Measurements from ENCODE around the gene KAZN. TPM values are rescaled to one million over a fixed set of nuclear protein-coding genes. Genes with fewer than 3 reads are reported as not detected.
A peak's percentile ranks its signal among the peaks of the same experiment; 100 is the strongest.

The KAZN gene
- total RNA-seq, 1 donor: 3.9 TPM

- no peak overlapping the region for H3K4me3 ChIP-seq (ENCODE audit: low read depth, low read length)
- TF ChIP-seq CTCF (IDR thresholded peaks at IDR 0.05; ENCODE audit: insufficient read depth, low read length): no peak
- DNase-seq (ENCODE audit: low read depth): peak; percentile 13
These were observed 28.6 kb downstream of the KAZN start for GRCh38 chr1:14626869-14627607.

GRCh38 chr1:14627608-14628489 lies 29.4 kb downstream of the KAZN start:
- TF ChIP-seq CTCF (IDR thresholded peaks at IDR 0.05; ENCODE audit: insufficient read depth, low read length): no peak
- H3K4me3 ChIP-seq (ENCODE audit: low read depth, low read length): no peak overlapping the region
- DNase-seq (ENCODE audit: low read depth): peak; percentile 31

GRCh38 chr1:14629363-14630014 lies 31.0 kb downstream of the KAZN start:
- DNase-seq (ENCODE audit: low read depth): no peak
- no peak overlapping the region for H3K4me3 ChIP-seq (ENCODE audit: low read depth, low read length)
- TF ChIP-seq CTCF (IDR thresholded peaks at IDR 0.05; ENCODE audit: insufficient read depth, low read length): no peak

GRCh38 chr1:14630986-14631385 lies 32.5 kb downstream of the KAZN start:
- no peak for TF ChIP-seq CTCF (IDR thresholded peaks at IDR 0.05; ENCODE audit: insufficient read depth, low read length)
- DNase-seq (ENCODE audit: low read depth): no peak

GRCh38 chr1:14631421-14631820 lies 32.9 kb downstream of the KAZN start:
- DNase-seq (ENCODE audit: low read depth): no peak
- no peak for TF ChIP-seq CTCF (IDR thresholded peaks at IDR 0.05; ENCODE audit: insufficient read depth, low read length)
- no peak overlapping the region for H3K4me3 ChIP-seq (ENCODE audit: low read depth, low read length)

More at GRCh38 chr1:14630986-14631385, 32.5 kb downstream of the KAZN start:
- H3K4me3 ChIP-seq (ENCODE audit: low read depth, low read length): no peak overlapping the region

GRCh38 chr1:14634486-14634885 lies 36.0 kb downstream of the KAZN start:
- H3K4me3 ChIP-seq (ENCODE audit: low read depth, low read length): no peak overlapping the region
- no peak for DNase-seq (ENCODE audit: low read depth)
- no peak for TF ChIP-seq CTCF (IDR thresholded peaks at IDR 0.05; ENCODE audit: insufficient read depth, low read length)

All from fibroblast of the aortic adventitia (primary cell).